Stimulated activated CD4-positive, alpha-beta T cell treated with anti-CD3 and anti-CD28 coated beads, Interleukin-1b, Interleukin-23, amount 100 ng/mL, for 1 hour (primary cell): Measurements from ENCODE around the gene CEP128.

ENCODE experiments used
- DNase-seq, 2 donors: peaks; one replicate each; pipeline ENCODE4 v3.0.0-alpha.2; 2020; ENCODE audit warnings: low read depth in 2 of 2

Gene CEP128

DNA sequence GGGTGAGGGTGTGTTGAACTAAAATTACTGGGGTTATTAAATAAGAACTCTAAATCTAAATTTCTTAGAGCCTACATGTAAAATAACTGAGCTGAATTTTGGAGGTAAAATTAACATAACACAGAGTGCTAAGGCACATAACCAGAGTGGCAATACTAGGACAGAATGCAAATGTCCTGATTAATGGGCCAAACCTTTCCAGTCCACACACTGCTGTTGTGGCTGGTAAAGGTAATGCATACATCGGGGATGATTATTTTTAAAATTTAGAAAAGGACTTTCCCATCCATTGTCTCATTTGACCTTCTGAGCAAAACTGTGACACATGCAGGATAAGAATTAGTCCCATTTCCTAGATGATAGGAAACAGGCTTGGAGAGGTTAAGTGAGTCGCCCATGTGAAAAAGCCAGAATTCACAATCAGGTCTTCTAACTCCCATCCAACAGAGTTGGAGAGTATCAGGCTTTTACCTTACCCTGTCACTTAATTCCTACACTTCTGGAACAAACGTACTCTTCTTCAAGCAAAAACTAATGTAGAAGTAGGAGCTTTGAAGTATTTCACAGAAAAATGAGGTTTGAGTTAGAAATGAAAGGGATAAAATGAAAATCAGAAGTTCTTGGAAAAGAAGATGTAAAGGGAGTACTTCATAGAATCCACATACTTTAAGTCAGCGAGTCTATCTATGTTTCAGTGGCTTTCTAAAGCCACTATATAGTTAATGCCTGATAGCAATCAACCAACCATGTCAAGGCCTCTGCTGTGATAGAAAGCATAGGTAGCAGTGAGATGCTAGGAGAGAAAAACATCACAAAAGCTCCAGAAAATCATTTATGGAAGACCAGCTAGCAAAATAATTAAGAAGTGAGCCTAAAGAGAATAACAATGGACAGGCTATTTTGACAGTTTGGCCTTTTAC, 395.3 kb downstream of the CEP128 start:
- no peak for DNase-seq

DNA sequence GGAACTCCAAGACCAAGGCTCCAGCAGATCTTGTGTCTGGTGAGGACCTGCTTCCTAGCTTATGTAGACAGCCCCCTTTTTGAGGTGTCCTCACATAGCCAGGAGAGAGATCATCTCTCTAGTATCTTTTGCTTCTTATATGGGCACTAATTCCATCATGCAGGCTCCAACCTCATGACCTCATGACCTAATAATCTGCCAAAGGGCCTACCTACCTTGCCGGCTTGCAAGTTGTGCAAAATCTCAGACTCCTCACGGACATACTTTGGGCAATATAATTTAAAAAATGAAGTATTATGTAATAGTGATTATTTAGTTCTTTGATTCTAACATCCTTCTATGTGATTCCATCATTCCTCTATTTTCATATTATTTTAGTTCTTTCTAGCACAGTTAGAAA, 397.2 kb downstream of the CEP128 start:
- DNase-seq = no peak

- no peak for DNase-seq
These were observed 398.3 kb downstream of the CEP128 start for GRCh38 chr14:80543211-80543610.

DNA sequence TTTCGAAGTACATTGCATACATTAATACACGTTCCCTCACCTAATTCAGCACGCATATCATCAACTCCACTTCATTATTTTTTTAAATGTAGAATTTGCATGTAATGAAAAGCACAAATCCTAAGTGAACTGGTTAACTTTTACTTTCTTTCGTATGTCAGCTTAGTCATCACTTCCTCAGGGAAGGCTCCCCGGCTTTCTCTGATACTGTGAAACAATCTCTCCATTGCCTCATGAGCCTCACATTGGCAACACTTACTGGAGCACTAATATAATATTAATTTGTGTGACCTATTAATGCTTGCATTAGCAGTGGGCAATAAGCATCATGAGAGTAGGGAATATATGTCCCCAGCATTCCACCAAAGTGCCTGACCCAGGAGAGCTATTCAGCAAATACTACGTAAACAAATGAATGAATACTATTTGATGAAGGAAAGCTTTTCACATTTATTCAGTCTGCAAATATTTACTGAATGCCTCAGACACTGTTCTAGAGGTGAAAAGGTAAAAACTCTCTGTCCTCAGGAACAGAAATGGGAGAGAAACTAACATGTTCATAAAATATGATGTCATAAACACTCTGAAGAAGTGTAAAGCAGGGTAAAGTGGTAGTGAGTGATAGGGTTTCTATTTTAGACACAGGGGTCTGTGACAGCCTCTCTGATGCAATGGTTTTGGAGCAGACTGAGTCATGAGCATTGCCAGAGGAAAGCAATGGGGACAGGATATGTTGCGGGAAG, 402.7 kb downstream of the CEP128 start:
- no peak for DNase-seq

DNA sequence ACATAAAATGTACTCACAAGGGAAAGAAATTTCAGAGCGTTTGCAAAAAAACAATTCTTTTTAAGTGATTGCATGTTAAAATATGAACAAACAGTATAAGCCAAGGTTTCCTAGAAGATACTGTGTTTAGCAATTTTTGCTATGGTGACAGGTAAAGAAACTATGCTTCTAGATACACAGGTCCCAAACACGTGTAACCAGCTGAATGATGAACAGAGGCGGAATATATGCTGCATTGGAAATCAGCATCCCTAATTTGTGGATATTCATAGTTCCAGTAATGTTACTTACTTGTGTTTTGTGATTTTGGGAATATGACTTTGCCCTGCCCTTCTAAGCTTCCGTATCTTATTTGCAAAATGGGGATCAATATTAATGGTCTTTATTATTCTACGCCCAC, 403.9 kb downstream of the CEP128 start:
- DNase-seq = no peak

GRCh38 chr14:80536456-80536855, 405.1 kb downstream of the CEP128 start:
- DNase-seq = no peak

GRCh38 chr14:80535171-80535570, 406.4 kb downstream of the CEP128 start:
- no peak for DNase-seq

DNA sequence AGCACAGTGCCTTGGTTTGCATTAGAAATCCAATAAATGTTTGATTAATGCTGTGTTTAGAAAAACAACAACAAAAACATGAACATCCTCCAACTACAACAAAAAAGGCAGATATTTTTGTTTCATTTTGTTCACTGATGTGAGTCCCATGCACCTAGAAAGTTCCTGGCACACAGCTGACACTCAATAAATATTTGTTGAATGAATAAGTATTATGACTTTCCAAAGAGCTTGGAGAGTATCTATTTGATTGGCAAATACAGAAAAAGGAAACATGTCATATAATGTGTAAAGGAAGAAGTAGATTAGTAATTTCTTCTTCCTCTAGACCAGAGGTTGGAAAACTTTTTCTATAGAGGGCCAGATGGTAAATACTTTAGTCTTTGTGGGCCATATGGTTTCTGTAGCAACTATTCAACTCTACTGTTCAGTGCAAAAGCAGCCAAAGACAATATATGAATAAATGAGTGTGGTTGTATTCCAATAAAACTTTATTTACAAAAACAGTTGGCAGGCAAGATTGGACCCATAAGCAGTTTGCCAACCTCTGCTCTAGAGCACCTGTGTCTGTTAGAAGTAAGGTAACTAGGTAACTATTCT, 417.9 kb downstream of the CEP128 start:
- DNase-seq = no peak

- no peak for DNase-seq
These were observed 418.6 kb downstream of the CEP128 start for GRCh38 chr14:80522936-80523335.

DNA sequence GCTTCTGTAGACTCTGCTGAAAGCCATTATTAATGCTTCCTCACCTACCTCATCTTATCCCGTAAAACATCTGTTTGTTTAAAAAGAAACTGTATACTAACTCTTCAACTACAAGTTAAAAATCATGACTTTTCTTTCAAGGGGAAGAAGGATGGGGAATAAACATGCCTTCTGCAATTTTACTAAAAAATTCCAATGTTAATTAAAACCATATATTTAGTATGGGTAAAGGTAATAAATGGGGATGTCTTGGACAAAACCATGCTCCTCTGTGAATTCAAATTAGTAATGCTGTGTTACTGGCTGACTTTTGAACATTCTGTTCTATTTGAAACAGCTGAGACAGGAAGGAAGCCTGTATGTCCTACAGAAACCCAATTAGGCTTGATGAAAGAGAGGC, 419.1 kb downstream of the CEP128 start:
- no peak for DNase-seq

DNA sequence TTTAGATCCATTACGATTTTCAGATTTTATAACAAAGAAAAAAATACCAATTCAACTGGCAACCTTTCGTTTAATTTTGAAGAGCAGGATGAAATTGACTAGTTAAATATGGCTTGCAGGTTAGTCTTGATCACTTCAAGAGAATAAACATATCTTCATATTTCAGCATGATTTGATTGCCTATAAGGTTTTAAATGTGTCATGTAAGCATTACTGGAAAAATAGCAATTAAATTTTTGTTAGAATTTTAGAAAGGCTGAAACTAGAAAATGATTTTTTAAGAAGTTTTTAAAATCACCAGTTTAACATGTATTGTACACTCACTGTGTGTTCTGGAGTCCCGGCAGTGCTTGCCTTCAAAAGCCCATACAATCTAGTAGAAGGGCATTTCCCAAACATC, 420.1 kb downstream of the CEP128 start:
- no peak for DNase-seq

- no peak for DNase-seq
These were observed 422.5 kb downstream of the CEP128 start for GRCh38 chr14:80519002-80519401.

GRCh38 chr14:80518173-80518572, 423.4 kb downstream of the CEP128 start:
- DNase-seq = no peak

- DNase-seq = no peak
These were observed 434.2 kb downstream of the CEP128 start for GRCh38 chr14:80507292-80507869.

DNA sequence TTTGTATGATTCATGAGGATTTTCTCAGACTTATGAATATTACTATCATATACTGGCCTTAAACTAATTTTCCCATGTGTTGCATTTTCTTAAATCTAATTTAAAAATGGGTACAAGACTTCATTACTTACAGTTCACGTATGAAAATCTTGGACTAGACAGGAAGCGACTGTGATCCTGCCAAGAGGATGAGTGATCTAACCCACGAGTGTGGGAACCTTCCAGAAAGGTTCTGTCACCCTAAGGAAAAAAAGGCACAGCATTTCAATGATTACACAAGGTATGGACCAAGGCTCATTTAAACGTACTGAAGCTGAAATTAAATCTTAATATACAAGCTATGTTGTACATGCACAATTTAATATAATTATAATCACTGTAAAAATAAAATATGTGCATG, 436.8 kb downstream of the CEP128 start:
- no peak for DNase-seq

GRCh38 chr14:80498533-80498932, 443.0 kb downstream of the CEP128 start:
- no peak for DNase-seq

DNA sequence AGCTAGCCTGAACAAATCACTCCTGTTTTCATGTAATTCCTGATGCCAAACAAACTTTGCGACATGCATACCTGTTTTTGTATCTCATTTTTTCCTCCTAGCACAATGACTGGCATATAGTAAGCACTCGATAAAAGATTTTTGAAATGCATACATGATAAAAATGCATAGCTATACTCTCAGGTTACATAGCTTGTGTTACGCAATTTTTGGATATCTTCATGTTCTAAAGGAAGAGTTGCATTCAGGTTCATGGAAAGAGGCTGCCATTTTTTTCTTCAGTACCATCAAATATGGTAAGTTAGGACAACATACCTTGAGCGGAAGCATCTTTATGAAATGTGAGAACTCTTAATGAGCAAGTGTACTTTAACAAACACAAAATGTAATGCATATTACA, 445.4 kb downstream of the CEP128 start:
- no peak for DNase-seq

DNA sequence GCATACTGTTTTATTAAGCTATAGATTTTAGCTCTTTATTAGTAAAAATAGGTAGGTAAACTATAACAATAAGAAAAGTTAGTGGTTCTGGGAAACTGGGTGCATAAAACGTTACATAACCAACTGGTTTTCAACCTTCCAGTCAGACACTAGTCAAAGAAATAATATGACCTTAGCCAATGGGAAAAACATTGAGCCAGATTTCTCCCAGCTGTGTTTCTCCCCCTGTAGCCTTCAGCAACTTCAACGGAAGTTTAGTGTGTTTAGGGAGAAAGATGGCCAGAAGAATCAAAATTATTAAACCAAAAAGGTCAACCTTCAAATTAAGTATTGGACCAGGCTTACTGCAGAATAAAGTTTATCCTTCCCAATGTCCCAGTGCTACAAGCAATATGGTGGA, 446.8 kb downstream of the CEP128 start:
- DNase-seq = no peak

DNA sequence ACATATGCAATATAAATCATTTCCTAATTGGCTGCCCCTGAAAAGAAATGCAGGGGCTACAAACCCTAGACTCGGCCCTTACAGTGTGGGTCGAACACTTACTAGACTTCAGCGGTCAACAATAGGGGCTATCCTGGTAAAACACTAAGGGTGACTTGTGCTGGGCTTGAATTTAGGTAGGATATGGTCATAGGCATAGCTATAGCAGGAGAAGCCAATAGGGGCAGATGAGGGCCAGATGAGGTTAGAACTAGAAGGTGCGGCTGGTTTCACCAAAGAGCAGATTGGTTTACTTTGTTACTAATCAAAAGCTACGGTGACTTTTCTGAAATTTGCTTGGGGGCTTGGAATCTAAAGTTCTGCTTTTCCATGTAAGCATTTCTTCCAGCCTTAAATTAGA, 447.9 kb downstream of the CEP128 start:
- no peak for DNase-seq

GRCh38 chr14:80491650-80492049, 449.9 kb downstream of the CEP128 start:
- no peak for DNase-seq

DNA sequence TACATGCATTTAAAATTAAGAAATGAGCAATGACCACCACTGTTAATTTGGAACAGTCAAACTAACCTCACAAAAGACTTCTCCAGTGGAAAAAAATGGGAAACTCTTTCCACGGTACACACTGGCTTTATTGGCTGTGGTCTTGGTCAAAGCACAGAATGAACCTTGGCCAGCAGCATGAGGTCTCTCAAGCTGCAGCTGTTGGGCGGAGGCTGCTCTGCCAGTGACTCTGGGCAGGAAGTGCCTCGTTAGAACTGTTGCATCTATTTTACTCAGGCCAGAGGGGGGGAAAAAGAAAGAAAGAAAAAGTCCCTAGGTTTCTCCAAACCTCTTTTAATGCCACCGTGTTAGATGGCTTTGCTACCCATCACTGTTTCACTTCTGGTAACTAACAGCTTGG, 450.4 kb downstream of the CEP128 start:
- no peak for DNase-seq

GRCh38 chr14:80489513-80489912, 452.0 kb downstream of the CEP128 start:
- no peak for DNase-seq
